Activated naive CD4-positive, alpha-beta T cell treated with anti-CD3 and anti-CD28 coated beads, Interleukin-2, amount 50 U/mL, for 24 hours (primary cell): ENCODE results near the gene SEMA4C.

Source experiments
- H3K27ac Mint-ChIP-seq: one replicate; pipeline ENCODE4 v1.8.0; 2021; ENCODE audit warnings: mild to moderate bottlenecking, mixed read lengths
- H3K27me3 Mint-ChIP-seq: one replicate; pipeline ENCODE4 v1.8.0; 2021; ENCODE audit warnings: mixed read lengths
- H3K36me3 Mint-ChIP-seq: one replicate; pipeline ENCODE4 v1.8.0; 2021; ENCODE audit warnings: mixed read lengths
- H3K4me1 Mint-ChIP-seq: one replicate; pipeline ENCODE4 v1.8.0; 2021; ENCODE audit warnings: mixed read lengths
- H3K4me3 Mint-ChIP-seq: one replicate; pipeline ENCODE4 v1.8.0; 2021; ENCODE audit warnings: mild to moderate bottlenecking, mixed read lengths
- H3K9me3 Mint-ChIP-seq: one replicate; pipeline ENCODE4 v1.8.0; 2021; ENCODE audit warnings: mixed read lengths

The SEMA4C gene

GRCh38 chr2:96869822-96870625, at the start of gene SEMA4C:
TSS of gene SEMA4C (minus strand) at chr2:96870080. CDS start at chr2:96867886, 2,194 bp downstream.
- no peaks in the 10 kb centered on the region for H3K9me3 Mint-ChIP-seq
- H3K36me3 Mint-ChIP-seq = no peaks in the 10 kb centered on the region
- peak within 1 kb of the TSS; percentile 81 for H3K27ac Mint-ChIP-seq
- H3K4me1 Mint-ChIP-seq = peaks cover 52% of the 10 kb centered on the region
- H3K27me3 Mint-ChIP-seq = no peaks in the 10 kb centered on the region
- H3K4me3 Mint-ChIP-seq = peak within 1 kb of the TSS; percentile 87

- Mint-ChIP-seq H3K9me3 (no peaks in the 10 kb centered on the region), H3K4me1 (peaks cover 69% of the 10 kb centered on the region), H3K36me3 (peaks cover 17% of the 10 kb centered on the region), H3K27me3 (no peaks in the 10 kb centered on the region), H3K27ac (no peak overlapping the region), H3K4me3 (no peak overlapping the region)
Observed at GRCh38 chr2:96918754-96919550, 49.1 kb upstream of the SEMA4C start.

GRCh38 chr2:96918092-96918753, 48.3 kb upstream of the SEMA4C start:
- Mint-ChIP-seq H3K4me3 (no peak overlapping the region), H3K4me1 (peaks cover 70% of the 10 kb centered on the region), H3K9me3 (no peaks in the 10 kb centered on the region), H3K27ac (no peak overlapping the region), H3K36me3 (peaks cover 17% of the 10 kb centered on the region), H3K27me3 (no peaks in the 10 kb centered on the region)

GRCh38 chr2:96916646-96917543, 47.0 kb upstream of the SEMA4C start:
- peaks cover 17% of the 10 kb centered on the region for H3K36me3 Mint-ChIP-seq

GRCh38 chr2:96916156-96916630, 46.3 kb upstream of the SEMA4C start:
- Mint-ChIP-seq H3K27ac (no peak overlapping the region), H3K27me3 (no peaks in the 10 kb centered on the region), H3K4me3 (no peak overlapping the region), H3K36me3 (peaks cover 17% of the 10 kb centered on the region), H3K4me1 (peaks cover 78% of the 10 kb centered on the region), H3K9me3 (no peaks in the 10 kb centered on the region)

More at GRCh38 chr2:96916646-96917543, 47.0 kb upstream of the SEMA4C start:
- H3K27me3 Mint-ChIP-seq = no peaks in the 10 kb centered on the region
- H3K27ac Mint-ChIP-seq = no peak overlapping the region
- no peak overlapping the region for H3K4me3 Mint-ChIP-seq
- peaks cover 78% of the 10 kb centered on the region for H3K4me1 Mint-ChIP-seq
- no peaks in the 10 kb centered on the region for H3K9me3 Mint-ChIP-seq

- Mint-ChIP-seq H3K36me3 (peaks cover 17% of the 10 kb centered on the region), H3K27me3 (no peaks in the 10 kb centered on the region)
Observed at GRCh38 chr2:96914332-96914731, 44.5 kb upstream of the SEMA4C start.

GRCh38 chr2:96913398-96914202, 43.7 kb upstream of the SEMA4C start:
- peaks cover 17% of the 10 kb centered on the region for H3K36me3 Mint-ChIP-seq
- peaks cover 79% of the 10 kb centered on the region for H3K4me1 Mint-ChIP-seq
- no peaks in the 10 kb centered on the region for H3K9me3 Mint-ChIP-seq
- H3K27me3 Mint-ChIP-seq = no peaks in the 10 kb centered on the region
- peak overlapping the region; percentile 95 for H3K27ac Mint-ChIP-seq
- H3K4me3 Mint-ChIP-seq = peak overlapping the region; percentile 86

More at GRCh38 chr2:96914332-96914731, 44.5 kb upstream of the SEMA4C start:
- peak overlapping the region; percentile 95 for H3K27ac Mint-ChIP-seq
- H3K4me1 Mint-ChIP-seq = peaks cover 82% of the 10 kb centered on the region
- no peaks in the 10 kb centered on the region for H3K9me3 Mint-ChIP-seq
- peak overlapping the region; percentile 86 for H3K4me3 Mint-ChIP-seq

GRCh38 chr2:96913117-96913397, 43.2 kb upstream of the SEMA4C start:
- H3K9me3 Mint-ChIP-seq = no peaks in the 10 kb centered on the region
- H3K4me1 Mint-ChIP-seq = peaks cover 74% of the 10 kb centered on the region
- H3K27me3 Mint-ChIP-seq = no peaks in the 10 kb centered on the region
- peak overlapping the region; percentile 86 for H3K4me3 Mint-ChIP-seq
- peaks cover 15% of the 10 kb centered on the region for H3K36me3 Mint-ChIP-seq
- H3K27ac Mint-ChIP-seq = peak overlapping the region; percentile 66

GRCh38 chr2:96912346-96913116, 42.7 kb upstream of the SEMA4C start:
- Mint-ChIP-seq H3K4me3 (peak overlapping the region; percentile 86), H3K4me1 (peaks cover 71% of the 10 kb centered on the region), H3K9me3 (no peaks in the 10 kb centered on the region), H3K36me3 (peaks cover 14% of the 10 kb centered on the region), H3K27me3 (no peaks in the 10 kb centered on the region), H3K27ac (peak overlapping the region; percentile 66)

GRCh38 chr2:96909611-96910021, 39.7 kb upstream of the SEMA4C start:
- no peak overlapping the region for H3K4me3 Mint-ChIP-seq
- no peak overlapping the region for H3K27ac Mint-ChIP-seq

GRCh38 chr2:96907115-96908041, 37.5 kb upstream of the SEMA4C start:
- no peaks in the 10 kb centered on the region for H3K27me3 Mint-ChIP-seq
- no peak overlapping the region for H3K27ac Mint-ChIP-seq
- H3K9me3 Mint-ChIP-seq = no peaks in the 10 kb centered on the region
- no peak overlapping the region for H3K4me3 Mint-ChIP-seq
- no peaks in the 10 kb centered on the region for H3K36me3 Mint-ChIP-seq
- peaks cover 33% of the 10 kb centered on the region for H3K4me1 Mint-ChIP-seq

More at GRCh38 chr2:96909611-96910021, 39.7 kb upstream of the SEMA4C start:
- H3K36me3 Mint-ChIP-seq = peaks cover 2% of the 10 kb centered on the region
- peaks cover 49% of the 10 kb centered on the region for H3K4me1 Mint-ChIP-seq
- no peaks in the 10 kb centered on the region for H3K27me3 Mint-ChIP-seq
- no peaks in the 10 kb centered on the region for H3K9me3 Mint-ChIP-seq

- peak overlapping the region; percentile 23 for H3K27ac Mint-ChIP-seq
- no peaks in the 10 kb centered on the region for H3K36me3 Mint-ChIP-seq
- H3K9me3 Mint-ChIP-seq = no peaks in the 10 kb centered on the region
- H3K27me3 Mint-ChIP-seq = no peaks in the 10 kb centered on the region
- H3K4me1 Mint-ChIP-seq = peaks cover 27% of the 10 kb centered on the region
- H3K4me3 Mint-ChIP-seq = no peak overlapping the region
Observed at GRCh38 chr2:96906729-96907114, 36.8 kb upstream of the SEMA4C start.

GRCh38 chr2:96903815-96904214, 33.9 kb upstream of the SEMA4C start:
- Mint-ChIP-seq H3K4me1 (peaks cover 18% of the 10 kb centered on the region), H3K9me3 (no peaks in the 10 kb centered on the region), H3K4me3 (no peak overlapping the region), H3K27ac (no peak overlapping the region), H3K27me3 (no peaks in the 10 kb centered on the region), H3K36me3 (no peaks in the 10 kb centered on the region)
